NCI-H510A (cell line): Measurements from ENCODE around the gene IL2.

Source experiments
- DNase-seq: peaks from one replicate; lab custom pipeline; 2025; lab: John Stamatoyannopoulos, UW

IL2 gene

DNA sequence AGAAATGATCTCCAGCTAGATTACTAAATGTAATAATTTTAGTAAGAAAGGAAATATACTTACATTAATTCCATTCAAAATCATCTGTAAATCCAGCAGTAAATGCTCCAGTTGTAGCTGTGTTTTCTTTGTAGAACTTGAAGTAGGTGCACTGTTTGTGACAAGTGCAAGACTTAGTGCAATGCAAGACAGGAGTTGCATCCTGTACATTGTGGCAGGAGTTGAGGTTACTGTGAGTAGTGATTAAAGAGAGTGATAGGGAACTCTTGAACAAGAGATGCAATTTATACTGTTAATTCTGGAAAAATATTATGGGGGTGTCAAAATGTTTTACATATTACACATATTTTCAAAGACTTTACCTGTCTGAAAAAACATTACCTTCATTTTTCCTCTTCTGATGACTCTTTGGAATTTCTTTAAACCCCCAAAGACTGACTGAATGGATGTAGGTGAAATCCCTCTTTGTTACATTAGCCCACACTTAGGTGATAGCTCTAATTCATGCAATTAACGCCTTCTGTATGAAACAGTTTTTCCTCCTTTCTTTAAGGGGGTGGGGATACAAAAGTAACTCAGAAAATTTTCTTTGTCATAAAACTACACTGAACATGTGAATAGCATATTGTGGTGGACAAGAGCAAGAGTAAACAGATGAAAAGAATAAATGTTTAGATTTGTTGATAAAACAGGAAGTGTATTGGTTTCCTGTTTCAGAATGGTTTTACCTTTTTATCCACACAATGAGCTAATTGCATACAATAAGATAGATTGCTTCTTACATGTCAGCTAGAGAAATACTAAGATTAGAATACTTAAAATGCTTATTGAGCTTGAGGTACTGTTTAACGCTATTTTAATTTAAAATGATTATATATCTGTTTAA is at the start of gene IL2:
IL2 (minus strand) TSS at position 495 of the 886 bp plus-strand sequence; CDS start at position 210, 285 bp downstream.
- no peak for DNase-seq

DNA sequence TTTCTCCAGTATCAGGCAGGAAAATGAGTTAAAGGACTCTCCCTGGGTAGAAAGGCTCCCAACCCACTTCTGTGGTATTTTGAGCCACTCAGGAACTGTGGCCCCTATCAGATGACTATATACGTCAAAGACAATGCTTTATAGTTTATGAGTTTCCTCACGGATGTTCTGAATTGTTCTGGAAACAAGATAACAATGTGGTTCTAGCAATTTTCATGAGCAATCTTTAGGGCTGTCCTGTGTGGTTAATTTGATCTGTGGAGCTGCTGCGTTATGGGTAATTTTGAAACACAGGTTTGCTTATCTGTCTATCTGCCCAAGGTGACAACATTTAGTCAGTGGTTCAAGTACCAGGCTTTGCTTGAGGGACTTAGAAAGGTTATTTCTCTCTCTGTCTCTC is 46.7 kb upstream of the IL2 start:
- no peak for DNase-seq

DNA sequence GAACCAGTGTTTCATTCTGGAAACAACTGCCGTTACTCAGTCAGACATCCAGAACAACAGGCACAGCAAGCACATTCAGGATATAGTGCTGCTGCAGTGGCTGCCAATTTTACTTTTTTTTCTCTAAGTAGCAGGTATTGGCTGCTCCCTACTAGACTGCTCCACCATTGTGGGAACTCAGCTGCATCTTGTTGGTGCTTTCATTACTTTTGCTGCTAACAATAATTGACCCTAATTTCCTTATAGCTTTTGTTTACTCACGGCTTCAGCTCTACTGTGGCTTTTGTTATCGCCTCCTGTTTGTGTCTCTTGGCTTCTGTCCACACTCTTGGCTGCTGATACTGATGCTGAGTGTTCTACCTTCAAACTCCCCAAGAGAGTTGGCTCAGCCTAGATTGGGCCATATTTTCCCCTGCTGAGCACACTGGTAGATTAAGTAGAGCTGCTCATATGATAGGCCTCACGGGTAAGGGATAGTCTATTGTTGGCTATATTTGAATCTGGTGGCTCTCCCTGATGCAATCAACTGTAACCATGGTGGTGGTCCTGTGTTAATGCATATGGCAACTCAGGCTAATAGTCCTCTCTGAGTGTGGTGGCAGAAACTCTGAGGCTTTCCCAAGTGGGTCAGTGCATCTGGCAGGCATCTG is 44.5 kb upstream of the IL2 start:
- DNase-seq, result no peak

DNA sequence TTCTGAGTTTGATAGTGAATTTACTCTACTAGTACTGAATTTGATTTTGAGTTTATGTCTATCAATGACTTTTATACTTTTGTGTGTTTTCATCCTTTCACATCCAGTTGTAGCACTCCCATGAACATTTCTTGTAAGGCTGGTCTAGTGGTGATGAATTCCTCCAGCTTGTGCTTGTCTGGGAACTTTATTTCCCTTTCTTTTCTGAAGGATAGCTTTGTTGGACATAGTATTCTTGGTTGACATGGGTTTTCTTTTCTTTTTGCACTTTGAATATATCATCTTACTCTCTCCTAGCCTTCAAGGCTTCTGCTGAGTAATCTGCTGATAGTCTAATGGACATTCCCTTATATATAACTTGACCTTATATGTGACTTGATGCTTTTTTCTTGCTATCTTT is 32.5 kb upstream of the IL2 start:
- DNase-seq, result no peak

DNA sequence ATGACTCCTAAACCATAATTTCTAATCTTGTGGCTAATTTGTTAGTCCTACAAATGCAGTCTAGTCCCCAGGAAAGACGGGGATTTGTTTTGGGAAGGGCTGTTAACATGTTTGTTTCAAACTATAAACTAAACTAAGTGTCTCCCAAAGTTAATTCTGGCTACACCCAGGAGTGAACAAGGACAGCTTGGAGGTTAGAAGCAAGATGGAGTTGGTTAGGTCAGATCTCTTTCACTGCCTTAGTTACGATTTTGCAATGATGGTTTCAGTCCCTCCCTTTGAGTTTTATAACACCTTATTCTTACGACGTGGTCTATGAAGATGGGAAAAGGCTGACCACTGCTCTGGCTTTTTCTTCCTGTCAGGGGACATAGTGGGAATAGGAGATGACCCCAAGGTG is 27.0 kb upstream of the IL2 start:
- no peak for DNase-seq

DNA sequence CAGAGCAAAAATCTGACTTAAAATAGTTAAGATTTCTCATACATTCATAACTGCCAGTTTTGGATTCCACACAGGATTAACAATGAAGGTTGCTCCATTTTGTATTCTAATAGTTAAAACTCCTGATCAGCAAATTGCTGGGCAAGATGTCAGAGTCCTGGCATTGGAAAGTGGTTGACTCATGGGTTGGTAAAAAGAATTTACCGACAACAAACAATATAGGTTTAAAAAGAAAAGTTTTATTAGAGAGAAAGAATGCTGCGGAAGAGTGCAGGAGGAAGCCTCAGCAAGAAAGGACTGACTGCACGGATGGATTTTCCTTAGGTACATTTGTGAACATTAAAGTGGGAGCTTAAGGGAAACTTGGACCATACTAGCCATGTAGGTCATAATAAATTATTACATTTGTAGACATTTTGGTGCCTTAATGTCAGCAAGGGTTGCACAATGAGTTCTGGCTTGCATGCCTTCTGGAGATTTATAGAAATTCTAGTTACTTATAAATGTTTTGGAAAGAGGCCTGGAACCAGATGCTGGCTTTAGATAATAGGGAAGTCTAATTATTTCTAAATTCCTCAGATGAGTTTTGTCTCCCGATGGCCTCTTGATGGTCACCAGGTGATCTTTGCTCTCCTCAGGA is 25.4 kb upstream of the IL2 start:
- DNase-seq, result no peak

DNA sequence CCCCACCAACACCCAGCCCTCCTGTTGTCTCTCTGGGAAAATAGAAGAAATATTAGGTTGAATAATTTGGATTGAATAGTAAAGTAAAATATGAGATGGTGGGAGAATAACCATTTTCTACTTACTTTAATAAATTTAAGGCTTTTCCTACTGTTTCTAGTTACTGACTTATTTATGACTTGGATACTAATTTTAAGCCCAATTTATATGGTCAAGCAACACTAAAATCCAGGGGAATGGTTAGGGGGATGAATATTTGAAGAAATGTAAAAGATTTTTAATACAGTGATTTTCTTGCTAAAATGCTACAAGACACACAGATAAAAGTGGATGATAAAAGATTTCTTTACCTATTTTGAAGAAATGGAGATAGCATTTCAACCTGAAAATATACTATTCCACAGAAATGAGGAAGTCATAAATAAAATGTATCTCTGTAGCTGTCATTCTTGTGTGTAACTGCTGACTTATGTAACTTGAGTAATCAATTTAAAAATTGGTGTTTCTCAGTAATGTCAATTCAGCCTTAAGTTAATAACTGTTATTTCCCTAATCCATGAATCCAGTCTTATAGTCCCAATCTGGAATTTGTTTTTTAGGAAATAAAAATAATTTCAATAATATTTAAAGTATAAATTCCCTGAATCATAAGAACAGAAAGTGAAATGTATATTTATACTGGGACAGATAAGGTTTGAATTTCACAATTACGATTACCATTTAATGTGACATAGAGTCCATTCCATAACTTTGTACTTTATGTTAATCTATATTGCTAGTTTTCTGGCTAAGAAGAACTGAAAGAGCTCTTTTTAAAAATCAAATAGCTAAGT is 24.3 kb upstream of the IL2 start:
- DNase-seq, result no peak

DNA sequence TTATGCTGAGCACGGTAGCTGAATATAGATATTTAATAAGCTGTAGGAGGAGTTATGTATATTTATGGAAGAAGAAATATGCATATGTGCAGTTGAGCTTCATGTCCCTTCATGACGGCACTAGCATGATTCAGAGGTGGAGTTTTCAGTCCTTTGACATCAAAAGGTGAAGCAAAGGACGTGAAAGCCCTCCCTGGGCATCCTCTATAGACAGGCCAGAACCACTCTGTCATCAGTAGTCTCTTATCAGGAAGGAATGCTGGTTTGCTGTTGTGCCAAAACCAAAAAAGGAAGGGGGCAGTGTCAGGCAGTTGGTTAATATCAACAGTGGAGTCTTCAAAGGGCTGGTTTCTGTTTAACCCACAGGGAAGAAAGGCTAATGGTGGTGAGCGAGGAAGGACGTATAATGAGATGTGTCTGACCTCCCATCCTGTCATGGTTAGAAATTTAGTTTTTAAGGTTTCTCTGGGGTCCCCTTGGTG is 23.5 kb upstream of the IL2 start:
- DNase-seq, result no peak

DNA sequence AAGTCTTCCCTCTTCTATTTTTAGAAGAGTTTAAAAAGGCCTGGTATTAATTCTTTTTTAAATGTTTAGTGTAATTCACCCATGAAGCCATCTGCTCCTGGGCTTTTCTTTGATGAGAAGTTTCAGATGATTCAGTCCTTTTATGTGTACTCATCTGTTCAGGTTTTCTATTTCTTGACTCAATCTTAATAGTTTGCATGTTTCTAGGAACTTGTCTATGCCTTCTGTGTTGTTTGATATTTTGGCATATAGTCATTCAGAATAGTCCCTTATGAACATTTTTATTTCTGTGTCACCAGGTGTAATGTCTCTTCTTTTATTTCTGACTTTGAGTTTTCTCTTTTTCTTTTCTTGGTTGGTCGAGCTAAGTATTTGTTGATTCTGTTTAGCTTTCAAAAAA is 20.2 kb upstream of the IL2 start:
- DNase-seq, result no peak

DNA sequence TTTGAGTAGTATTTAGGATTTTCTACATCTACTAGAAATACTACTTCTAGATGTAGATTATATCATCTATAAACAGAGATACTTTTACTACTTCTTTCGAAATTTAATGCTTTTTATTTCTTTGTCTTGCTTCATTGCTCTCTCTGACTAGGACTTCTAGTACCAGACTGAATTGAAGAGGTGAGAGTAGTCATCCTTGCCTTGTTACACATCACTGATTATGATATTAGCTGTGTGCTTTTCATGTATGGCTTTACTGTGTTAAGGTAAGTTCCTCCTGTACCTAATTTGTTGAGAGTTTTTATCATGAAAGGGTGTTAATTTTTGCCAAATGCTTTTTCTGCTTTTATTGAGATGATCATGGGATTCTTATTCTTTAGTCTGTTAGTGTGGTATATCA is 19.6 kb upstream of the IL2 start:
- DNase-seq, result no peak

DNA sequence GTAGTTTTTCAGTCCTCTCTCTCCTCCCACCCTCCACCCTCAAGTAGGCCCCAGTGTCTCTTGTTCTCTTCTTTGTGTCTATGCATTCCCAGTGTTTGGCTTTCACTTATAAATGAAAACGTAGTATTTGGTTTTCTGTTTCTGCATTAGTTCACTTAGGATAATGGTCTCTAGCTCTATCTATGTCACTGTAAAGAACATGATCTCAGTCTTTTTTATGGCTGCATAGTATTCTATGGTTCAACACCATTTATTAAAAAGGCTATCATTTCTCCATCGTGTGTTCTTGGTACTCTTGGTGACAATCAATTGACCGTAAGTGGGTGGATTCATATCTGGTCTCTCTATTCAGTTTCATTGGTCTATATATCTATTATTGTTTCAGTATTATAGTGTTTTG is 18.7 kb upstream of the IL2 start:
- no peak for DNase-seq

DNA sequence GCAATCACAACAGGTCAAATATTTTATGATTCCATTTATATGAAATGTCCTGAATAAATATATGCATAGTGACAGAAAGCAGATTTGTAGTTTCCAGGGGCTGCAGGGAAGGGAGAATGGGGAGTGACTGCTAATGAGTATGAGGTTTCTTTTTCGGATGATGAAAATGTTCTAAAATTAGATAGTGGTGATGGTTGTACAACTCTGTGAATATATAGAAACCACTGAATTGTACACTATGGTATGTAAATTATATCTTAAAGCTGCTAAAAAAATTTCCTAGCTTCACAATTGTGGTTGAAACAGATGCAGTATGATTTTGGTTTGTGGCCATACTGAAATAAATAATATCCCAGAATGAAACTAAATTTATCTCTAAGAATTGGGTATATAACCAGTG is 12.9 kb upstream of the IL2 start:
- no peak for DNase-seq

DNA sequence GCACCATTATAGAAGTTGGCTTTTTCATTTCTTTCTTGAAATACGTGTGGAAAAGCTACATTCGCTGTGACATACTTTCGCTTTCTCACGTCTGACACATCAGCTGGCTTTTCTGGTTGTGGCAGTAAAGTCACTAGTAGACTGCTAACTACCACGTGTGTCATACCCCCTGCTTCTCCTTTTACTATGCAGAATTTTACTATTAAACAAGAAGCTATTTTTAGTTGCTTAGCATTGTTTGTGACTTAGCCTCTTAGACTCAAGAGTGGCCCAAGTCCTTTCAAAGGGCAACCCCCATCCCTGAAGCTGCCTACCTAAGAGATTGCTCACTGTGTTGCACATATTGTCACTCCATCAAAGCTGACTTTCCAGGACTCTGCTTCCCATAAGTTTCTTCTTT is 2.1 kb upstream of the IL2 start:
- DNase-seq, result no peak

DNA sequence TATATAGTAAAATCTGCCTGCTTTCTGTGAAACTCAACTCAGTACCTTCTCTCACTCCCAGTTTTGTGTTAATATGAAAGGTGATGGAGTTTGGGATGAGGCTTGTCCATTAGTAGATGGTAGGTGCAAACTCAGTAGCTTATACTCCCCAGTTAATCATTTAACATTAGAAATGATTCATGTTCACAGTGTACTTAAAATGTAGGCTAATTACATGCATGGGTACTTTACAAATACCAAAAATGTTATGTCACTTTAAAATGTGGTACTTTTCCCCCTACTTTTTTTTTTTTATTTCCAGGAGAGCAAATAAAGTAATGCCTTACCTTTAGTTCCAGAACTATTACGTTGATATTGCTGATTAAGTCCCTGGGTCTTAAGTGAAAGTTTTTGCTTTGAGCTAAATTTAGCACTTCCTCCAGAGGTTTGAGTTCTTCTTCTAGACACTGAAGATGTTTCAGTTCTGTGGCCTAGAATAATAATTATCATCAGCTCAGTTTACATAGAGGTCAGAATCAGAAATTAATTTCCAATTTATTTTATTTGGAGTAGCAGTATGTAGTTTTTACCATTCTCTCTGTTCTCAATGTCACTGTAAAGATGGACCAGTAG is 3.0 kb downstream of the IL2 start:
- no peak for DNase-seq

DNA sequence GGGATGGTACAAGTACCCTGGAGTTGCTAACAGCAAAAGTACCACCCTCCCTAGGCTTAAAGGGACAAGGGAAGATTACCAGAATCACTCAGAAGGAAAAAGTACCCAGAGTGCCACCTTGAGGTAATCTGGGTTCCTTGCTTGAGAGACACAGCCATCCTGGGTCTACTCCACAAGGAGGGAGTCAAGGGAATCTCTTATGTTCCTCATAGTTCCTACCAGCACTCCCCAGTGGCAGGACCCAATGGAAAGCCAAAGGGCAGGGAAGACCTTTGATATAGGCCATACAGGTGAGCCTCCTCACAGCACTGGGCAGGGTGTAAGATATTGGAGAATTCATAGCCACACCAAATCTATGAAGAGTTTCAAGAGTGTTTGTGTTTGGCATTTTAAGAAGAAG is 5.7 kb downstream of the IL2 start:
- no peak for DNase-seq

DNA sequence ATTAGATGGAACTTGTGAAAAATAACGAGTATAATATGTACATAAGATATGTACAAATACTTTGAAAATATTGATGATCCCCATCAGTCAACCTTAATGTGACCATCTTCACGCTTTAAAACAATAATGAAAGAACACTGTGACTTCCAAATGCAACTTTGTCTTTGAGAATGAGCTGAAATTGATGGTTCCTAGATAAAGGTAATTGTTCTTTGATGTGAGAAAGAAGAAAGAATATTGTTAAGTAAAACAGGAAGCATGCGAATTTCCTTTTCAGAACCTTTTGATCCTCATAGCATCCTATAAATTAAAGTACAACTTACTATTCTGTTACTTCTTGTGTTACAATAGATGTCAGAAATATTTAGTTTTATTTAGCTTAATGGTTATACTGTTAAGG is 22.2 kb downstream of the IL2 start:
- DNase-seq, result no peak

DNA sequence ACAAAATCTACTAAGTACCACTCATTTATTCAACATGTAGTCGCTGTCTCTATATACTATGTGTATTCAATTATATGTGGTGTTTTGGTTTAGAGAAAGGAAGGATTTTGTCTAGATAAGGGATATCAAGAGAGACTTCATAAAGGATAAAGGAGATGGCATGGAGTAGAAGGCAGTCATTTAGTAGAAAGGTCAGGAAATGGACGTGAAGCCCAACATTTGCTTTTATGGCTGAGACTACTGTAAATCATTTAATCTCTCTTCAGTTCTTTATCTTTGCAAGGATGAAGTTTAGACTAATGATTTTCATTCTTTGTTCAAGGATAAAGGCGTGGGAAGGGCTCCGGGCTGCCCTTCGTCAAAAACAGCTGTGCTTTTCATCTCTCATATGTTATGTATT is 25.2 kb downstream of the IL2 start:
- no peak for DNase-seq

DNA sequence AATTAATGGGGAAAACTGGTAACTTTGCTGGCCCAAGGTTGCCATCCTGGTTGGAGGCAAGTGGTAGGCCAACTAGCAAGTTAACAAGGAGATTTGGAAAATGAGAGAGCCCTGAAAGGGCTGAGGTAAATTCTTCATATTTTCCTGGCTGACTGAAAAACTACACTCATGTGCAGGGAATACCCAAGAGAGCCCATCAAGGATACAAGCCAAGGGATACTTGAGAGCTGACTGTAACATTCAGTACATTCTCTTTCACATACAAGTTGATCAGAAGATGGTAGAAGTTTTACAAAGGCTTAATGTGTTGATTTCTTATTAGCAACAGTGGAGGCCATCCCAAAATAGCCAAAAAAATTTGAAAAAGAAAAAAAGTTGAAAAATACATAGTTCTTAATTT is 33.3 kb downstream of the IL2 start:
- DNase-seq, result no peak

DNA sequence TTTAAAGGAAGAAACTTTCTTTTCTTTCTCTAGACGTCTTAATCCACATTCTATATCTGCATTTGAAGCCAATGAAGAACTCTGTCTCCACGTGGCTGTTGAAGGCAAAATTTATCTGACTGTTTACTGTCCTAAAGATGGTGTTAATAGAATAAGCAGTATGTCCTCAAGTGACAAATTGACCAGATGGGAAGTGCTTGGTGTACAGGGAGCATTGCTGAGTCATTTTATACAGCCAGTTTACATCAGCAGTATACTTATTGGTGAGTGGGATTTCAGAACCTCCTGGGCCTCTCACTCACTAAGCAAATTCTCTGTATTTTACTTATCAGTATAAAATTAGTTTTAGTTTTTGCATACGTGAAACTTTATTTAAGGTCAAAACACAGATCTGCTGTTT is 44.0 kb downstream of the IL2 start:
- DNase-seq, result no peak

DNA sequence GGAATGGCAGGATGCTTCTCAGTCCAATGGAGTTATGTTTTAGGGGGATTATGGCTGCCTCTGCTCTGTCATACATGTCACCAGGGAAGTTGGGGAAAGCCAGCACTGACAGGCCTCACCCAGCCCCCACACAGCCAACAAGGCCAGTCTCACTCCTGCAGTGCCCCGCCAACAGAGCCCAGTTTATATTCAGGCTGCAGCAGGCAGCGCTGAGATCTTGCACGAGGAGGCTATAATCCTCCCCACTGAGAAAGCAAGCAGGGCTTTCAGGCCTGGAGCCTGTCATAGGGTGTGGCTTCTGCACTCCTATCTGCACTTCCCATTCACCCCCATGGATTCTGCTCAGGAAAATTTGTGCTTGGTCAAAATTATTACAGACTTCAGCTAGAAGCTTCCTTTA is 52.7 kb downstream of the IL2 start:
- no peak for DNase-seq
